ENCODE data around the gene ACAP3. TPM values are rescaled to one million over a fixed set of nuclear protein-coding genes. Genes with fewer than 3 reads are reported as not detected.

Gene ACAP3
- polyA plus RNA-seq, 2 of the 4 experiments (the other 2 are of a cell fraction) = 6.6 to 24.2 TPM

- 91% methylated on average over 6 of the region's 41 CpGs for WGBS (ENCODE audit: missing lambda C conversion rate)
- H3K9me3 ChIP-seq = no peaks in the 10 kb centered on the region
- H3K4me1 ChIP-seq = peaks cover 27% of the 10 kb centered on the region; the same call in 2 of the 3 replicates
- DNase-seq (ENCODE audit: low read depth in 1 of 2, low spot score in 1 of 2) = no peak
- no peak for FAIRE-seq
- ChIA-PET POLR2A (no interaction called here), CTCF (interaction anchor here (1.4 to 9.4 kb wide), 3 partner anchors 49 to 121 kb away, joined by 3 to 46 read pairs (median 7); no protein-coding TSS in a partner anchor)
- no peak for ATAC-seq
- H3K27ac ChIP-seq = no peak overlapping the region
- no peak overlapping the region for H3K4me3 ChIP-seq
- TF ChIP-seq TP53 (CRISPR knock-in tag; IDR thresholded peaks at IDR 0.05) (no peak), HDAC2 (IDR thresholded peaks at IDR 0.05) (no peak), KDM5A (IDR thresholded peaks at IDR 0.05) (no peak), ZC3H11A (IDR thresholded peaks at IDR 0.05) (no peak), BCL3 (IDR thresholded peaks at IDR 0.05) (no peak), TFCP2L1 (CRISPR knock-in tag; IDR thresholded peaks at IDR 0.05) (no peak), MYC (IDR thresholded peaks at IDR 0.05; ENCODE audit: borderline replicate concordance, low read length) (no peak), ZNF302 (CRISPR knock-in tag; IDR thresholded peaks at IDR 0.05) (no peak), KDM1A (IDR thresholded peaks at IDR 0.05; ENCODE audit: low read depth) (no peak), RAD21 (conservative IDR thresholded peaks at IDR 0.05 in 1 of 2, IDR thresholded peaks at IDR 0.05 in 1 of 2) (no peak), PHF8 (IDR thresholded peaks at IDR 0.05; ENCODE audit: borderline replicate concordance, low read depth) (no peak), MAZ (IDR thresholded peaks at IDR 0.05; ENCODE audit: borderline replicate concordance, low read depth, low read length) (no peak), HEYL (CRISPR knock-in tag; IDR thresholded peaks at IDR 0.05) (no peak), JUNB (IDR thresholded peaks at IDR 0.05) (no peak), BHLHE40 (IDR thresholded peaks at IDR 0.05; ENCODE audit: low read depth, low read length) (no peak), POLR2AphosphoS2 (conservative IDR thresholded peaks at IDR 0.05; ENCODE audit: low read length) (no peak), RCOR1 (IDR thresholded peaks at IDR 0.05; ENCODE audit: low read depth, low read length) (no peak), CBX2 (IDR thresholded peaks at IDR 0.05; ENCODE audit: borderline replicate concordance, low read depth) (no peak), CHD4 (IDR thresholded peaks at IDR 0.05; ENCODE audit: borderline replicate concordance) (no peak)
- no peak overlapping the region for H3K4me2 ChIP-seq
Measured at GRCh38 chr1:1242461-1243265, 65.1 kb downstream of the ACAP3 start.

Small RNA genes within 50 kb of the gene (small RNA-seq; reads per million reads assigned to genes)
- gene MIR6726 = 0 to 0.26 (median 0) reads per million in 6 experiments

Other genes with a start within 250 kb of the ACAP3 start
- gene RNF223, start 233.6 kb downstream of the ACAP3 start, polyA plus RNA-seq (2011; rRNA removed) = not detected in 2 replicates
- 0.08 TPM in 1 of 3 replicates, not detected in the others for gene RNF223, start 233.6 kb downstream of the ACAP3 start, polyA plus RNA-seq (2017; fragmentation: RNase III; extraction: RNeasy Plus Mini Kit Qiagen cat#74134 plus additional on column Dnase treatment)
- gene C1orf159, start 191.8 kb downstream of the ACAP3 start, polyA plus RNA-seq (2011; rRNA removed) = 3.2 and 4.0 TPM in 2 replicates
- 8.8 to 10.4 TPM (median 10.2 TPM) in 3 replicates for gene C1orf159, start 191.8 kb downstream of the ACAP3 start, polyA plus RNA-seq (2017; fragmentation: RNase III; extraction: RNeasy Plus Mini Kit Qiagen cat#74134 plus additional on column Dnase treatment)
- gene TTLL10, start 134.1 kb downstream of the ACAP3 start, polyA plus RNA-seq (2011; rRNA removed) = not detected in 2 replicates
- not detected in 3 replicates for gene TTLL10, start 134.1 kb downstream of the ACAP3 start, polyA plus RNA-seq (2017; fragmentation: RNase III; extraction: RNeasy Plus Mini Kit Qiagen cat#74134 plus additional on column Dnase treatment)
- gene TNFRSF18, start 101.3 kb downstream of the ACAP3 start, polyA plus RNA-seq (2011; rRNA removed) = not detected in 2 replicates
- gene TNFRSF18, start 101.3 kb downstream of the ACAP3 start, polyA plus RNA-seq (2017; fragmentation: RNase III; extraction: RNeasy Plus Mini Kit Qiagen cat#74134 plus additional on column Dnase treatment) = not detected in 3 replicates
- gene TNFRSF4, start 93.8 kb downstream of the ACAP3 start, polyA plus RNA-seq (2011; rRNA removed) = not detected in 2 replicates
- not detected in 3 replicates for gene TNFRSF4, start 93.8 kb downstream of the ACAP3 start, polyA plus RNA-seq (2017; fragmentation: RNase III; extraction: RNeasy Plus Mini Kit Qiagen cat#74134 plus additional on column Dnase treatment)
- gene SDF4, start 75.9 kb downstream of the ACAP3 start, polyA plus RNA-seq (2011; rRNA removed) = 38.7 and 58.3 TPM in 2 replicates
- gene SDF4, start 75.9 kb downstream of the ACAP3 start, polyA plus RNA-seq (2017; fragmentation: RNase III; extraction: RNeasy Plus Mini Kit Qiagen cat#74134 plus additional on column Dnase treatment) = 94.8 to 103 TPM (median 97.4 TPM) in 3 replicates
- 9.2 and 12.5 TPM in 2 replicates for gene B3GALT6, start 75.7 kb downstream of the ACAP3 start, polyA plus RNA-seq (2011; rRNA removed)
- gene B3GALT6, start 75.7 kb downstream of the ACAP3 start, polyA plus RNA-seq (2017; fragmentation: RNase III; extraction: RNeasy Plus Mini Kit Qiagen cat#74134 plus additional on column Dnase treatment) = 11.5 to 12.9 TPM (median 12.1 TPM) in 3 replicates
- 0.46 and 0.47 TPM in 2 replicates for gene C1QTNF12, start 61.2 kb downstream of the ACAP3 start, polyA plus RNA-seq (2011; rRNA removed)
- gene C1QTNF12, start 61.2 kb downstream of the ACAP3 start, polyA plus RNA-seq (2017; fragmentation: RNase III; extraction: RNeasy Plus Mini Kit Qiagen cat#74134 plus additional on column Dnase treatment) = 0.76 to 0.98 TPM (median 0.83 TPM) in 3 replicates
- gene UBE2J2, start 34.1 kb downstream of the ACAP3 start, polyA plus RNA-seq (2011; rRNA removed) = 18.0 and 21.2 TPM in 2 replicates
- 35.2 to 38.0 TPM (median 36.2 TPM) in 3 replicates for gene UBE2J2, start 34.1 kb downstream of the ACAP3 start, polyA plus RNA-seq (2017; fragmentation: RNase III; extraction: RNeasy Plus Mini Kit Qiagen cat#74134 plus additional on column Dnase treatment)
- gene SCNN1D, start 27.5 kb downstream of the ACAP3 start, polyA plus RNA-seq (2011; rRNA removed) = 0.52 and 0.80 TPM in 2 replicates
- 1.7 to 3.5 TPM (median 1.8 TPM) in 3 replicates for gene SCNN1D, start 27.5 kb downstream of the ACAP3 start, polyA plus RNA-seq (2017; fragmentation: RNase III; extraction: RNeasy Plus Mini Kit Qiagen cat#74134 plus additional on column Dnase treatment)
- 6.2 and 7.4 TPM in 2 replicates for gene PUSL1, start 667 bp upstream of the ACAP3 start, polyA plus RNA-seq (2011; rRNA removed)
- 14.1 to 15.0 TPM (median 14.6 TPM) in 3 replicates for gene PUSL1, start 667 bp upstream of the ACAP3 start, polyA plus RNA-seq (2017; fragmentation: RNase III; extraction: RNeasy Plus Mini Kit Qiagen cat#74134 plus additional on column Dnase treatment)
- 41.9 and 44.3 TPM in 2 replicates for gene INTS11, start 16.7 kb upstream of the ACAP3 start, polyA plus RNA-seq (2011; rRNA removed)
- 62.9 to 71.2 TPM (median 62.9 TPM) in 3 replicates for gene INTS11, start 16.7 kb upstream of the ACAP3 start, polyA plus RNA-seq (2017; fragmentation: RNase III; extraction: RNeasy Plus Mini Kit Qiagen cat#74134 plus additional on column Dnase treatment)
- 3.9 and 4.3 TPM in 2 replicates for gene CPTP, start 16.9 kb upstream of the ACAP3 start, polyA plus RNA-seq (2011; rRNA removed)
- 10.2 to 11.9 TPM (median 10.7 TPM) in 3 replicates for gene CPTP, start 16.9 kb upstream of the ACAP3 start, polyA plus RNA-seq (2017; fragmentation: RNase III; extraction: RNeasy Plus Mini Kit Qiagen cat#74134 plus additional on column Dnase treatment)
- 0.05 and 0.07 TPM in 2 replicates for gene TAS1R3, start 23.4 kb upstream of the ACAP3 start, polyA plus RNA-seq (2011; rRNA removed)
- 0.14 to 0.24 TPM (median 0.15 TPM) in 3 replicates for gene TAS1R3, start 23.4 kb upstream of the ACAP3 start, polyA plus RNA-seq (2017; fragmentation: RNase III; extraction: RNeasy Plus Mini Kit Qiagen cat#74134 plus additional on column Dnase treatment)
- 11.3 and 12.1 TPM in 2 replicates for gene DVL1, start 41.5 kb upstream of the ACAP3 start, polyA plus RNA-seq (2011; rRNA removed)
- 42.7 to 48.3 TPM (median 43.9 TPM) in 3 replicates for gene DVL1, start 41.5 kb upstream of the ACAP3 start, polyA plus RNA-seq (2017; fragmentation: RNase III; extraction: RNeasy Plus Mini Kit Qiagen cat#74134 plus additional on column Dnase treatment)
- 0.07 and 0.12 TPM in 2 replicates for gene MXRA8, start 50.6 kb upstream of the ACAP3 start, polyA plus RNA-seq (2011; rRNA removed)
- 0.09 to 0.22 TPM (median 0.13 TPM) in 3 replicates for gene MXRA8, start 50.6 kb upstream of the ACAP3 start, polyA plus RNA-seq (2017; fragmentation: RNase III; extraction: RNeasy Plus Mini Kit Qiagen cat#74134 plus additional on column Dnase treatment)
- gene AURKAIP1, start 67.3 kb upstream of the ACAP3 start, polyA plus RNA-seq (2011; rRNA removed) = 49.8 and 62.0 TPM in 2 replicates
- gene AURKAIP1, start 67.3 kb upstream of the ACAP3 start, polyA plus RNA-seq (2017; fragmentation: RNase III; extraction: RNeasy Plus Mini Kit Qiagen cat#74134 plus additional on column Dnase treatment) = 97.2 to 102 TPM (median 97.9 TPM) in 3 replicates
- gene CCNL2, start 91.4 kb upstream of the ACAP3 start, polyA plus RNA-seq (2011; rRNA removed) = 111 TPM in 2 replicates
- gene CCNL2, start 91.4 kb upstream of the ACAP3 start, polyA plus RNA-seq (2017; fragmentation: RNase III; extraction: RNeasy Plus Mini Kit Qiagen cat#74134 plus additional on column Dnase treatment) = 80.3 to 93.3 TPM (median 85.5 TPM) in 3 replicates
- 146 and 163 TPM in 2 replicates for gene MRPL20, start 99.4 kb upstream of the ACAP3 start, polyA plus RNA-seq (2011; rRNA removed)
- 151 to 164 TPM (median 158 TPM) in 3 replicates for gene MRPL20, start 99.4 kb upstream of the ACAP3 start, polyA plus RNA-seq (2017; fragmentation: RNase III; extraction: RNeasy Plus Mini Kit Qiagen cat#74134 plus additional on column Dnase treatment)
- gene ANKRD65, start 113.3 kb upstream of the ACAP3 start, polyA plus RNA-seq (2011; rRNA removed) = not detected in 2 replicates
- gene ANKRD65, start 113.3 kb upstream of the ACAP3 start, polyA plus RNA-seq (2017; fragmentation: RNase III; extraction: RNeasy Plus Mini Kit Qiagen cat#74134 plus additional on column Dnase treatment) = 0.05 TPM in 1 of 3 replicates, not detected in the others
- 3.7 and 4.0 TPM in 2 replicates for gene VWA1, start 127.8 kb upstream of the ACAP3 start, polyA plus RNA-seq (2011; rRNA removed)
- gene VWA1, start 127.8 kb upstream of the ACAP3 start, polyA plus RNA-seq (2017; fragmentation: RNase III; extraction: RNeasy Plus Mini Kit Qiagen cat#74134 plus additional on column Dnase treatment) = 4.2 to 5.3 TPM (median 4.8 TPM) in 3 replicates
- gene ATAD3C, start 141.8 kb upstream of the ACAP3 start, polyA plus RNA-seq (2011; rRNA removed) = not detected in 2 replicates
- not detected in 3 replicates for gene ATAD3C, start 141.8 kb upstream of the ACAP3 start, polyA plus RNA-seq (2017; fragmentation: RNase III; extraction: RNeasy Plus Mini Kit Qiagen cat#74134 plus additional on column Dnase treatment)
- 0.13 and 0.21 TPM in 2 replicates for gene ATAD3B, start 163.8 kb upstream of the ACAP3 start, polyA plus RNA-seq (2011; rRNA removed)
- 0.99 to 1.1 TPM (median 0.99 TPM) in 3 replicates for gene ATAD3B, start 163.8 kb upstream of the ACAP3 start, polyA plus RNA-seq (2017; fragmentation: RNase III; extraction: RNeasy Plus Mini Kit Qiagen cat#74134 plus additional on column Dnase treatment)
- 6.6 and 10.9 TPM in 2 replicates for gene ATAD3A, start 204.2 kb upstream of the ACAP3 start, polyA plus RNA-seq (2011; rRNA removed)
- 25.1 to 29.1 TPM (median 27.2 TPM) in 3 replicates for gene ATAD3A, start 204.2 kb upstream of the ACAP3 start, polyA plus RNA-seq (2017; fragmentation: RNase III; extraction: RNeasy Plus Mini Kit Qiagen cat#74134 plus additional on column Dnase treatment)
- gene TMEM240, start 232.7 kb upstream of the ACAP3 start, polyA plus RNA-seq (2011; rRNA removed) = 0.13 and 0.14 TPM in 2 replicates
- gene TMEM240, start 232.7 kb upstream of the ACAP3 start, polyA plus RNA-seq (2017; fragmentation: RNase III; extraction: RNeasy Plus Mini Kit Qiagen cat#74134 plus additional on column Dnase treatment) = 0.55 to 1.1 TPM (median 1.1 TPM) in 3 replicates